ENCODE measurements around the gene ADIG. TPM values are rescaled to one million over a fixed set of nuclear protein-coding genes. Genes with fewer than 3 reads are reported as not detected.

Gene ADIG
- total RNA-seq, 1 donor from 2014 or later = not detected

DNA sequence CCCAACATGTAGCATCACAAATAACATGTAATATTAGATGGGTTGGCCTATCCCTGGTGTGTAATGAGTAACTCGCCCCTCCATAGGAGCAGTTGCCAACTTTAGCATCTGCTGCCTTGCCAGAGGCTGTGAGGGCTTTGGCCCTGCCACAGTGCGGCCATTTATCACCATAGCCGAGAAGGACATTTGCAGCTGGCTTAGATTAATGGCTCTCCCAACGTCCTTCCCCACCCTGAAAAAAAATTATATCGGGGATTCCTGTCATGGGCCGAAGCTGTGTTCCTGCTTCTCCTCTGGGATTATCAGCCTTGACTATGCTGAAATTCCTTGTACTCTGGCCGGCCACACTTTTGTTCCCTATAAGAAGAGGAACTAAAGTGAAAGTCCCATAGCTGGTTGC, 7.6 kb upstream of the ADIG start:
- no peak for DNase-seq (ENCODE audit: extremely low spot score, unreplicated experiment)
- no peaks in the 10 kb centered on the region for H3K9me3 Mint-ChIP-seq
- no peaks in the 10 kb centered on the region for H3K4me1 Mint-ChIP-seq (ENCODE audit: unreplicated experiment)
- peaks cover 35% of the 10 kb centered on the region for H3K36me3 Mint-ChIP-seq
- no peak overlapping the region for H3K4me3 Mint-ChIP-seq
- H3K27me3 Mint-ChIP-seq = no peaks in the 10 kb centered on the region
- TF ChIP-seq, protein P1, sequence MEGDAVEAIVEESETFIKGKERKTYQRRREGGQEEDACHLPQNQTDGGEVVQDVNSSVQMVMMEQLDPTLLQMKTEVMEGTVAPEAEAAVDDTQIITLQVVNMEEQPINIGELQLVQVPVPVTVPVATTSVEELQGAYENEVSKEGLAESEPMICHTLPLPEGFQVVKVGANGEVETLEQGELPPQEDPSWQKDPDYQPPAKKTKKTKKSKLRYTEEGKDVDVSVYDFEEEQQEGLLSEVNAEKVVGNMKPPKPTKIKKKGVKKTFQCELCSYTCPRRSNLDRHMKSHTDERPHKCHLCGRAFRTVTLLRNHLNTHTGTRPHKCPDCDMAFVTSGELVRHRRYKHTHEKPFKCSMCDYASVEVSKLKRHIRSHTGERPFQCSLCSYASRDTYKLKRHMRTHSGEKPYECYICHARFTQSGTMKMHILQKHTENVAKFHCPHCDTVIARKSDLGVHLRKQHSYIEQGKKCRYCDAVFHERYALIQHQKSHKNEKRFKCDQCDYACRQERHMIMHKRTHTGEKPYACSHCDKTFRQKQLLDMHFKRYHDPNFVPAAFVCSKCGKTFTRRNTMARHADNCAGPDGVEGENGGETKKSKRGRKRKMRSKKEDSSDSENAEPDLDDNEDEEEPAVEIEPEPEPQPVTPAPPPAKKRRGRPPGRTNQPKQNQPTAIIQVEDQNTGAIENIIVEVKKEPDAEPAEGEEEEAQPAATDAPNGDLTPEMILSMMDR (conservative IDR thresholded peaks at IDR 0.05) = no peak
- no peak overlapping the region for H3K27ac Mint-ChIP-seq

DNA sequence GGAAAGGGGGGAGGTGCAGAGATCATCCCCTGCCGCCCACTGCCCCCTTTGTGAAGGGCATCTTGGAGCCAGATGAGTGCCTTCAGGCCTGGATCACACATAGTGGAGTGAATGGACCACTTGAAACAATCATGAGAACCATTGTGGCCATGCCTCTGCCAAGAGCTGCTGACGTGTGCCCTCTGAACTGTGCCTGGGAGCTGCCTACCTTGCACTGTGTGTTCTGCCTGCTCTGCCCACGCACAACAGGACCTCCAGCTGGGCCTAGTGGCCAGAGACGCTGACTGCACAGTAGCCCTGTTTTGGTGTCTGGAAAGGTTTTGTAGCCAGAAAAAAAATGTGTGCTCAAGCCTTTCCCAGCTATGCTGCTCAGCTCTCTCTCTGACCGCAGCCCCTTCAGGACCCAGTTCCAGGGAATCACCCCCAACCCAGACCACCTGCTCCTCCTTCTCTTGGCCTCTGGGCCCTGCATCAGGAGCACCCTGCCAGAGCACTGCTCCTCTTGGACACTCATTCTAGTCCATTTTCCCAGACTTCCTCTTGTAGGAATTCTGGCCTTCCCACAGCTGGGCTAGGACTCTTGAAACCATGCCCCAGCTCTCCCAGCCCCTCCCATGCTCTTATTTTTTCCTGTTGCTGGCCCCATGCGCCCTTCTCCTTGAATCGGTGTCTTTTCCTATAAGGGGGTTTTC, 1.6 kb upstream of the ADIG start:
- no peaks in the 10 kb centered on the region for H3K27me3 Mint-ChIP-seq
- H3K4me1 Mint-ChIP-seq (ENCODE audit: unreplicated experiment) = no peaks in the 10 kb centered on the region
- DNase-seq (ENCODE audit: extremely low spot score, unreplicated experiment) = no peak
- TF ChIP-seq, protein P1 (conservative IDR thresholded peaks at IDR 0.05) = no peak
- H3K27ac Mint-ChIP-seq = no peak overlapping the region
- no peak overlapping the region for H3K4me3 Mint-ChIP-seq
- no peaks in the 10 kb centered on the region for H3K9me3 Mint-ChIP-seq
- peaks cover 15% of the 10 kb centered on the region for H3K36me3 Mint-ChIP-seq

DNA sequence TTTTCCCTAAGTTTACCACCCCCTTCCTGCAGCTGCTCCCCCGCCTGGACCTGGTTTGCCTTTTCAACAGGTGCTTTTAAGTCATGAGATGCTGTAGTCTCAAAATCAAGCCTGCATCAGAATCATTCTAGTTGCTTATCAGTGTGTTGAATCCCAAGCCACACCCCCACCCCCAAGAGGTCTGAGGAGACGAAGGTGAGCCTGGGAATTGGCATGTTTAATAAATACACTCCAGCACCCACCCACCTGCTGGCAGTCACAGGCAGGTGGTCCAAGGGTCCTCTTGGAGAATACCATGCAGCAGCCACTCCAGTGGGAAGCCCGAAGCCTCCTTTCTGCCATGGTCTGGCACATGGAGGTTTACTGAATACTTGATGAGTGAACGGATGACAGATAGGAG, 1.1 kb upstream of the ADIG start:
- no peak for DNase-seq (ENCODE audit: extremely low spot score, unreplicated experiment)
- TF ChIP-seq, protein P1 (conservative IDR thresholded peaks at IDR 0.05) = no peak
- no peak overlapping the region for H3K27ac Mint-ChIP-seq
- H3K4me1 Mint-ChIP-seq (ENCODE audit: unreplicated experiment) = no peaks in the 10 kb centered on the region
- peaks cover 11% of the 10 kb centered on the region for H3K36me3 Mint-ChIP-seq
- no peak overlapping the region for H3K4me3 Mint-ChIP-seq
- H3K9me3 Mint-ChIP-seq = no peaks in the 10 kb centered on the region
- H3K27me3 Mint-ChIP-seq = no peaks in the 10 kb centered on the region

DNA sequence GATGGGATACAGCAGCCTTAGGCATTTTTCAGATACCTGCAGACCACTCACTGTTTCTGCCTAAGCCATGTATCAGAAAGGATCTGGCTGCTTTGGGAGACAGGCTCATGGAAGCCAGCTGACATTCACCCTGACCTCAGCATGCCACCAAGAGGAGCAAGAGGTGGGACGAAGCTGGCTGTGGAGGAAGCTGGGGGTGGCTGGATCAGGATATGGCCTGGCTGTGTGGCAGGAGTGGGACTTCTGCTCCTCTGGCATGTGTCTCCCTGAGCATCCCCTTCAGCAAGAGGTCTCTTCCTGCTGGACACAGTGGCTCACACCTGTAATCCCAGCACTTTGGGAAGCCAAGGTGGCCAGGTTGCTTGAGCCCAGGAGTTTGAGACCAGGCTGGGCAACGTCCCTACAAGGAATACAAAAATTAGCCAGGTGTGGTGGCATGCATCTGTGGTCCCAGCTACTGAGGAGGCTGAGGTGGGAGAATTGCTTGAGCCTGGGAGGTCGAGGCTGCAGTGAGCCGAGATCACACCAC, 897 bp downstream of the ADIG start:
- H3K27ac Mint-ChIP-seq = no peak overlapping the region
- TF ChIP-seq, protein P1 (conservative IDR thresholded peaks at IDR 0.05) = no peak

DNA sequence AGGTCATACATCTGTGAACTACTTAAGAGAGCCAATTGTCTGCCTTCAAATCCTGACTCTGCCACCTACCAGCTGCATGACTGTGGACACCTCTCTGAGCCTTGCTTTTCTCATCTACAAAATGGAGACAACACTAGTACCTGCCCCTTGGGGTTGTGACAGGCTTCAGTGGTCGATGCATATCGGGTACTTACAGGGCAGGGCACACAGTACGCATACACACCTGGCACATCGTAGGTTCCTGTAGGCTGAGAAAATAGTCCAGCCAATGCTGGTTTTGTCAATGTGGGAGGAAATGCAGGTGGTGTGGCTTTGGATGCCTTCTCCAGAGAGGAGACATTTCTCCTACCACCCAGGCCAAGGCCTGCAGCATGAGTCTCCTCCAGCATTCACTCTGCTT, 2.3 kb downstream of the ADIG start:
- DNase-seq (ENCODE audit: extremely low spot score, unreplicated experiment) = no peak
- Mint-ChIP-seq H3K27me3 (no peaks in the 10 kb centered on the region), H3K4me3 (no peak overlapping the region), H3K27ac (no peak overlapping the region), H3K36me3 (no peaks in the 10 kb centered on the region), H3K4me1 (ENCODE audit: unreplicated experiment) (no peaks in the 10 kb centered on the region), H3K9me3 (no peaks in the 10 kb centered on the region)
- TF ChIP-seq, protein P1 (conservative IDR thresholded peaks at IDR 0.05) = no peak

More for the DNA sequence above, 897 bp downstream of the ADIG start:
- peaks cover 1% of the 10 kb centered on the region for H3K36me3 Mint-ChIP-seq
- no peaks in the 10 kb centered on the region for H3K9me3 Mint-ChIP-seq
- DNase-seq (ENCODE audit: extremely low spot score, unreplicated experiment) = no peak
- no peaks in the 10 kb centered on the region for H3K4me1 Mint-ChIP-seq (ENCODE audit: unreplicated experiment)
- no peaks in the 10 kb centered on the region for H3K27me3 Mint-ChIP-seq
- no peak overlapping the region for H3K4me3 Mint-ChIP-seq

Data from type B pancreatic cell (in vitro differentiated cells).